HCT116 (cell line): ENCODE data around the gene OTUD4. TPM values are rescaled to one million over a fixed set of nuclear protein-coding genes. Genes with fewer than 3 reads are reported as not detected.

Experiments used
- ATAC-seq: fragments of 200-7000 bp; cut with Tn5 transposase; 2 replicates; pipeline ENCODE4 v1.9.1; 2020; ENCODE audit warnings: mild to moderate bottlenecking, moderate library complexity
- BruUV-seq: library from RNA; stranded (reverse); fragments of 400-500 nt; replicated peaks from 2 replicates; lab custom pipeline; 2021; lab: Mats Ljungman, UMichigan
- CTCF ChIA-PET: fragments of 300-600 bp; sonication (Branson Sonifier 250); formaldehyde crosslinking; loops from one replicate; lab custom pipeline; 2021; ENCODE audit warnings: antibody characterized with exemption; lab: Charles Lee
- POLR2A ChIA-PET: fragments of 300-600, 350-600 bp; sonication (Branson Sonifier 250); formaldehyde crosslinking; loops from one replicate; lab custom pipeline; 2021; ENCODE audit warnings: antibody characterized with exemption; lab: Charles Lee
- RAD21 ChIA-PET, 2 experiments: fragments of 300-600 bp; sonication (Branson Sonifier 250); formaldehyde crosslinking; loops; one replicate each; lab custom pipeline; 2023; ENCODE audit warnings: low total read pairs in 2 of 2; ENCODE audit not compliant: uncharacterized antibody in 2 of 2, unreplicated experiment in 2 of 2, low non-redundant PET in 1 of 2; lab: Charles Lee
- DNase-seq: peaks from one replicate; pipeline ENCODE4 v3.0.0-alpha.2; 2010; ENCODE audit warnings: low read depth, low spot score
- H2AFZ ChIP-seq: fragments of 200-600 bp; shearing (Covaris generic), sonication (generic); 2 replicates; pipeline ENCODE4 v1.6.1; 2017; ENCODE audit warnings: low read depth, mixed run types, mixed read lengths, antibody characterized with exemption, low read length; ENCODE audit not compliant: poor library complexity, severe bottlenecking
- H3K27ac ChIP-seq: 2 replicates; pipeline ENCODE4 v1.5.1; 2012; ENCODE audit warnings: low read depth, low read length
- H3K27me3 ChIP-seq: fragments of 200-600 bp; sonication (generic); 2 replicates; pipeline ENCODE4 v1.6.1; 2016; ENCODE audit warnings: mixed run types, low read length, mixed read lengths; ENCODE audit not compliant: insufficient read depth
- H3K36me3 ChIP-seq, 2 experiments: fragments of 200-500 bp in 1 of 2; fragments of 200-600 bp in 1 of 2; sonication (Bioruptor generic) in 1 of 2; sonication (generic) in 1 of 2; 2 replicates each; pipeline versions ENCODE4 v1.5.1 to v1.6.1; 2014 to 2016; ENCODE audit warnings: low read length in 2 of 2, inconsistent platforms in 1 of 2, mixed read lengths in 1 of 2, mixed run types in 1 of 2; ENCODE audit not compliant: insufficient read depth in 2 of 2, control insufficient read depth in 1 of 2
- H3K4me1 ChIP-seq, 2 experiments: fragments of 200-600 bp in 1 of 2; sonication (generic) in 1 of 2; 2 replicates each; pipeline versions ENCODE4 v1.5.1 to v1.6.1; 2012 to 2017; ENCODE audit warnings: low read length in 2 of 2, inconsistent platforms in 1 of 2, mild to moderate bottlenecking in 1 of 2, mixed read lengths in 1 of 2, mixed run types in 1 of 2, moderate library complexity in 1 of 2; ENCODE audit not compliant: insufficient read depth in 2 of 2, control insufficient read depth in 1 of 2
- H3K4me2 ChIP-seq: fragments of 200-600 bp; sonication (generic); 2 replicates; pipeline ENCODE4 v1.6.1; 2017; ENCODE audit warnings: mixed run types, low read length, mixed read lengths
- H3K4me3 ChIP-seq, 2 experiments: fragments of 200-600 bp in 1 of 2; sonication (generic) in 1 of 2; replicated peaks in 1 of 2; 2 replicates each; pipeline ENCODE4 v1.5.1; 2011 to 2016; ENCODE audit warnings: low read length in 2 of 2, control low read depth in 1 of 2, low read depth in 1 of 2, mild to moderate bottlenecking in 1 of 2, mixed read lengths in 1 of 2, mixed run types in 1 of 2
- H3K79me2 ChIP-seq: fragments of 200-600 bp; sonication (generic); 2 replicates; pipeline ENCODE4 v1.6.1; 2017; ENCODE audit warnings: mild to moderate bottlenecking, mixed run types, low read length, moderate library complexity, mixed read lengths; ENCODE audit not compliant: insufficient read depth
- H3K9ac ChIP-seq: fragments of 200-600 bp; sonication (generic); 2 replicates; pipeline ENCODE4 v1.6.1; 2016; ENCODE audit warnings: low read length, mixed read lengths
- H3K9me2 ChIP-seq: fragments of 200-600 bp; sonication (generic), shearing (Covaris generic); 2 replicates; pipeline ENCODE4 v1.6.1; 2017; ENCODE audit warnings: mixed run types, mild to moderate bottlenecking, moderate library complexity; ENCODE audit not compliant: insufficient read depth
- H3K9me3 ChIP-seq, 2 experiments: fragments of 200-500 bp in 1 of 2; fragments of 200-600 bp in 1 of 2; sonication (Bioruptor generic) in 1 of 2; sonication (generic) in 1 of 2; 2 replicates each; pipeline ENCODE4 v1.6.1; 2014 to 2017; ENCODE audit warnings: low read length in 2 of 2, mixed read lengths in 2 of 2, inconsistent platforms in 1 of 2, low read depth in 1 of 2, mild to moderate bottlenecking in 1 of 2, mixed run types in 1 of 2, moderate library complexity in 1 of 2; ENCODE audit not compliant: control insufficient read depth in 1 of 2, insufficient read depth in 1 of 2
- H4K20me1 ChIP-seq: fragments of 200-600 bp; sonication (generic), shearing (Covaris generic); 2 replicates; pipeline ENCODE4 v1.6.1; 2017; ENCODE audit warnings: mixed run types, mild to moderate bottlenecking, moderate library complexity; ENCODE audit not compliant: insufficient read depth
- CBX3 ChIP-seq: IDR thresholded peaks from 2 replicates; pipeline ENCODE4 v1.6.1; 2012; ENCODE audit warnings: low read depth
- EGR1 ChIP-seq: IDR thresholded peaks from 2 replicates; pipeline ENCODE4 v1.6.1; 2012; ENCODE audit warnings: low read depth
- FOSL1 ChIP-seq: IDR thresholded peaks from 2 replicates; pipeline ENCODE4 v1.6.1; 2012; ENCODE audit warnings: low read depth
- POLR2A ChIP-seq: IDR thresholded peaks from 2 replicates; pipeline ENCODE4 v1.7.0; 2011; ENCODE audit warnings: borderline replicate concordance; ENCODE audit not compliant: insufficient read depth, insufficient read length; ENCODE audit errors: extremely low read depth
- RAD21 ChIP-seq: IDR thresholded peaks from 2 replicates; pipeline ENCODE4 v1.6.1; 2012; ENCODE audit warnings: low read depth, mild to moderate bottlenecking
- ZFX ChIP-seq: fragments of 450-650 bp; IDR thresholded peaks from 2 replicates; pipeline ENCODE4 v1.6.1; 2017
- intact Hi-C: fragments of 100-400 bp; cut with micrococcal nuclease; formaldehyde crosslinking; loops from 2 replicates; pipeline ENCODE4 v1.10.0; 2022
- total RNA-seq: library from RNA; stranded (reverse); gene quantifications from one replicate; pipeline ENCODE4 v1.2.1, GENCODE V29; 2021; ENCODE audit not compliant: unreplicated experiment
- TF ChIP-seq, protein P1 (sequence below): IDR thresholded peaks from 2 replicates; pipeline ENCODE4 v1.6.1; 2011; ENCODE audit warnings: mild to moderate bottlenecking, low read length, moderate library complexity; ENCODE audit not compliant: insufficient replicate concordance; ENCODE audit errors: extremely low read depth
- TF ChIP-seq, protein P2 (sequence below), 3 experiments: fragments of 200-600 bp in 1 of 3; sonication (generic) in 1 of 3; IDR thresholded peaks in 2 of 3; conservative IDR thresholded peaks in 1 of 3; 2 replicates each; pipeline ENCODE4 v1.5.1; 2012 to 2017; ENCODE audit warnings: low read depth in 2 of 3, low read length in 2 of 3, antibody characterized with exemption in 1 of 3, borderline replicate concordance in 1 of 3, control low read depth in 1 of 3, mild to moderate bottlenecking in 1 of 3, mixed read lengths in 1 of 3, mixed run types in 1 of 3, moderate library complexity in 1 of 3; ENCODE audit not compliant: insufficient read depth in 1 of 3

Gene OTUD4
- total RNA-seq, 1 experiment from 2014 or later: 37.2 TPM

DNA sequence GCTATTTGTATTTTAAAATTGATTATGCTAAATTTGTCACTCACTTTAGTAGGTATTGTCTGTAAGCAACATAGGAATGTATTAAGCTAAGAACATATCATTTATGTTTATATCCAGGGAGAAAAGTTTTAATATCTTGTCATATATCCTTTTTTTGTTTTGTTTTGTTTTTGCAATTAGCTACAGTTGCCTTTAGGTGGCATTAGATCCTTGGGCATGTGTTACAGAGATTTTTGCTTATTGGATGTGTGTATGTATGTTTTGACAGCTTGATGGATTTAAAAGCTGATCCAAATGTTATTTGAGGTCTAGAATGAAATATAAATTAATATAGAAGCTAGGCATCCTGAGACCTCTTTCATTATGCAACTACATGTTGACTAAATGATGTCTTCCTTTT is 36.1 kb upstream of the OTUD4 start:
- RAD21 ChIA-PET: interaction anchor here (0.6 to 1.3 kb wide), 4 partner anchors 25 to 400 kb away, joined by 4 to 9 read pairs (median 6); no protein-coding TSS in a partner anchor
- Histone ChIP-seq H4K20me1 (no peaks in the 10 kb centered on the region), H3K79me2 (no peaks in the 10 kb centered on the region), H3K9me3 (no peaks in the 10 kb centered on the region), H3K4me3 (no peak overlapping the region), H3K4me2 (no peak overlapping the region), H2AFZ (peak overlapping the region; percentile 24), H3K4me1 (no peaks in the 10 kb centered on the region), H3K9me2 (no peaks in the 10 kb centered on the region), H3K27me3 (no peaks in the 10 kb centered on the region), H3K36me3 (no peaks in the 10 kb centered on the region), H3K9ac (no peak overlapping the region), H3K27ac (no peak overlapping the region)
- BruUV-seq: no TSS peak
- POLR2A ChIA-PET: interaction anchor here (1.0 kb wide), 1 partner anchor 400 kb away, joined by 4 read pairs; no protein-coding TSS in a partner anchor
- intact Hi-C loops: loop anchor here (1.0 to 10.0 kb wide), 2 partner anchors 393 to 1118 kb away; no protein-coding TSS in a partner anchor
- CTCF ChIA-PET: interaction anchor here (0.6 to 3.8 kb wide), 13 partner anchors 17 to 1880 kb away, joined by 3 to 54 read pairs (median 7); partner anchors contain the start of gene MMAA
- peak; percentile 46; the same call in 1 of the 2 replicates for ATAC-seq
- no peak for TF ChIP-seq EGR1
- TF ChIP-seq, protein P1, sequence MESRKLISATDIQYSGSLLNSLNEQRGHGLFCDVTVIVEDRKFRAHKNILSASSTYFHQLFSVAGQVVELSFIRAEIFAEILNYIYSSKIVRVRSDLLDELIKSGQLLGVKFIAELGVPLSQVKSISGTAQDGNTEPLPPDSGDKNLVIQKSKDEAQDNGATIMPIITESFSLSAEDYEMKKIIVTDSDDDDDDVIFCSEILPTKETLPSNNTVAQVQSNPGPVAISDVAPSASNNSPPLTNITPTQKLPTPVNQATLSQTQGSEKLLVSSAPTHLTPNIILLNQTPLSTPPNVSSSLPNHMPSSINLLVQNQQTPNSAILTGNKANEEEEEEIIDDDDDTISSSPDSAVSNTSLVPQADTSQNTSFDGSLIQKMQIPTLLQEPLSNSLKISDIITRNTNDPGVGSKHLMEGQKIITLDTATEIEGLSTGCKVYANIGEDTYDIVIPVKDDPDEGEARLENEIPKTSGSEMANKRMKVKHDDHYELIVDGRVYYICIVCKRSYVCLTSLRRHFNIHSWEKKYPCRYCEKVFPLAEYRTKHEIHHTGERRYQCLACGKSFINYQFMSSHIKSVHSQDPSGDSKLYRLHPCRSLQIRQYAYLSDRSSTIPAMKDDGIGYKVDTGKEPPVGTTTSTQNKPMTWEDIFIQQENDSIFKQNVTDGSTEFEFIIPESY: no peak
- TF ChIP-seq, protein P2, sequence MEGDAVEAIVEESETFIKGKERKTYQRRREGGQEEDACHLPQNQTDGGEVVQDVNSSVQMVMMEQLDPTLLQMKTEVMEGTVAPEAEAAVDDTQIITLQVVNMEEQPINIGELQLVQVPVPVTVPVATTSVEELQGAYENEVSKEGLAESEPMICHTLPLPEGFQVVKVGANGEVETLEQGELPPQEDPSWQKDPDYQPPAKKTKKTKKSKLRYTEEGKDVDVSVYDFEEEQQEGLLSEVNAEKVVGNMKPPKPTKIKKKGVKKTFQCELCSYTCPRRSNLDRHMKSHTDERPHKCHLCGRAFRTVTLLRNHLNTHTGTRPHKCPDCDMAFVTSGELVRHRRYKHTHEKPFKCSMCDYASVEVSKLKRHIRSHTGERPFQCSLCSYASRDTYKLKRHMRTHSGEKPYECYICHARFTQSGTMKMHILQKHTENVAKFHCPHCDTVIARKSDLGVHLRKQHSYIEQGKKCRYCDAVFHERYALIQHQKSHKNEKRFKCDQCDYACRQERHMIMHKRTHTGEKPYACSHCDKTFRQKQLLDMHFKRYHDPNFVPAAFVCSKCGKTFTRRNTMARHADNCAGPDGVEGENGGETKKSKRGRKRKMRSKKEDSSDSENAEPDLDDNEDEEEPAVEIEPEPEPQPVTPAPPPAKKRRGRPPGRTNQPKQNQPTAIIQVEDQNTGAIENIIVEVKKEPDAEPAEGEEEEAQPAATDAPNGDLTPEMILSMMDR (IDR thresholded peaks at IDR 0.05 in 2 of 3, conservative IDR thresholded peaks at IDR 0.05 in 1 of 3; ENCODE audit: borderline replicate concordance in 1 of 3, insufficient read depth in 1 of 3, low read depth in 2 of 3, low read length in 2 of 3): peak; percentile 49 to 75 (median 72); a peak in 5 of 6 replicates
- TF ChIP-seq RAD21: peak; percentile 87
- TF ChIP-seq POLR2A: no peak
- no peak for TF ChIP-seq FOSL1
- TF ChIP-seq CBX3: no peak
- TF ChIP-seq ZFX: no peak
- peak; percentile 24 for DNase-seq
